Activated CD4-positive, alpha-beta memory T cell treated with anti-CD3 and anti-CD28 coated beads for 36 hours (primary cell): ENCODE data around the gene TNFRSF13B. TPM values are rescaled to one million over a fixed set of nuclear protein-coding genes. Genes with fewer than 3 reads are reported as not detected.
"Not testable (repeated sequence)": the region's sequence is repeated elsewhere in the genome, so short reads cannot be mapped to it uniquely, and the experiment has no call there.

ENCODE experiments used
- CTCF ChIA-PET: fragments of 350-600 bp; sonication (Branson Sonifier 250); formaldehyde crosslinking; loops from one replicate; lab custom pipeline; 2021; ENCODE audit warnings: antibody characterized with exemption, inconsistent platforms; lab: Charles Lee
- POLR2A ChIA-PET: fragments of 350-600 bp; sonication (Branson Sonifier 250); formaldehyde crosslinking; loops from one replicate; lab custom pipeline; 2021; ENCODE audit warnings: antibody characterized with exemption; lab: Charles Lee
- DNase-seq: peaks from one replicate; pipeline ENCODE4 v3.0.0-alpha.2; 2020
- H3K27ac Mint-ChIP-seq: one replicate; pipeline ENCODE4 v1.8.0; 2021; ENCODE audit warnings: mixed read lengths
- H3K27me3 Mint-ChIP-seq: one replicate; pipeline ENCODE4 v1.8.0; 2021; ENCODE audit warnings: mixed read lengths
- H3K36me3 Mint-ChIP-seq: one replicate; pipeline ENCODE4 v1.8.0; 2021; ENCODE audit warnings: mixed read lengths
- H3K4me1 Mint-ChIP-seq: one replicate; pipeline ENCODE4 v1.8.0; 2021; ENCODE audit warnings: low read depth, mixed read lengths
- H3K4me3 Mint-ChIP-seq: one replicate; pipeline ENCODE4 v1.8.0; 2021; ENCODE audit warnings: mild to moderate bottlenecking, mixed read lengths
- H3K9me3 Mint-ChIP-seq: one replicate; pipeline ENCODE4 v1.8.0; 2021; ENCODE audit warnings: mixed read lengths
- intact Hi-C: fragments of 100-400 bp; cut with micrococcal nuclease; formaldehyde crosslinking; loops from one replicate; pipeline ENCODE4 v1.15.1; 2023
- total RNA-seq, 2 experiments: library from RNA; stranded (reverse); gene quantifications; one replicate each; pipeline ENCODE4 v1.2.3, GENCODE V29; 2021

The TNFRSF13B gene
- total RNA-seq, 2 experiments from 2014 or later = not detected

- no peaks in the 10 kb centered on the region for H3K9me3 Mint-ChIP-seq
- no peaks in the 10 kb centered on the region for H3K36me3 Mint-ChIP-seq
- intact Hi-C loops = no loop called here
- no peaks in the 10 kb centered on the region for H3K27me3 Mint-ChIP-seq
- H3K27ac Mint-ChIP-seq = no peak overlapping the region
- H3K4me1 Mint-ChIP-seq = peaks cover 12% of the 10 kb centered on the region
- no peak for DNase-seq
- POLR2A ChIA-PET = no interaction called here
- H3K4me3 Mint-ChIP-seq = no peak overlapping the region
- CTCF ChIA-PET = interaction anchor here (1.0 to 3.9 kb wide), 2 partner anchors 15 to 17 kb away, joined by 4 to 15 read pairs; no protein-coding TSS in a partner anchor
These were observed 5.0 kb upstream of the TNFRSF13B start for GRCh38 chr17:16976725-16977550.

DNA sequence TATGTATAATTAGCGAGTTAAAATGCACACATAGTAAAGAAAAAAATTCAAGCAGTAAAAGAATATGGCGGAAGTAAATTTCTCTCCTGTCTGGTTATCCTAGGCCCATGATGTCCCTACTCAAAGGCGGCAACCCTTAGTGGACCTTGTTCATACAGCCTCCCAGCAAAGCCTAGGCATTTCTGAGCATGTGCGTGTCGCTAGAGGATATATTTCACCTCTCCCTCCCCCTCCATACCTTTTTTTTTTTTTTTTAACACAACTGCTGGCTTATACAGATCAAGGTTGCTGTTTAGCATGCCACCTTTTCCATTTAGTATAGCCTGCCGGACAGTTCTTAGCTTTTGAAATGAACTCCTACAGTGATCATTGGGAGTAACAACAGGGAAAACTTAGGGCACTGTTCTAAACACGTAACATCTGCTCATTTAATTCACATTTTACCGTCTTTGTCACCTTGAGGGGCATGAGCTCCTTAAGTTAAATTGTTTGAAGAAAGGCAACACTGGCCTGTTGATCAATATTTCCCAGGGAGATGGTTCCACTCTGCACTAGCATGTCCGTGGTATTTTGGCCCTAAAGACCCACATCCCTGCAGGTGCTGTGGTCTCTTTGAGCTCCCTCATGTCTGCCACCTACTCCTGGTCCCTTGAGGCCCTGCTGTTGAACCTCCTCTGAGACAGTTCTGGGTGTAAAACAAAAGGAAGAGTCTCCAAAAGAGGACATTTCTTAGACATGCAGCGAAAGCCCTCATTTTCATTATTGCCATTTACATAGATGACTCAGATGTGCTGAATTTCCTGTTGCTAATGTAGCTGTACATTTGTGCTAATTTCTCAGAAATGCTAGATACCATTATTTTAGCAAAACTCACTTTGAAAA lies 4.1 kb upstream of the TNFRSF13B start:
- no peaks in the 10 kb centered on the region for H3K27me3 Mint-ChIP-seq
- ChIA-PET POLR2A (interaction anchor here (0.5 kb wide), 1 partner anchor 298 kb away, joined by 3 read pairs; no protein-coding TSS in a partner anchor), CTCF (interaction anchor here (1.0 to 3.9 kb wide), 2 partner anchors 16 to 18 kb away, joined by 4 to 15 read pairs; no protein-coding TSS in a partner anchor)
- no peaks in the 10 kb centered on the region for H3K36me3 Mint-ChIP-seq
- intact Hi-C loops = no loop called here
- peaks cover 12% of the 10 kb centered on the region for H3K4me1 Mint-ChIP-seq
- H3K27ac Mint-ChIP-seq = no peak overlapping the region
- no peaks in the 10 kb centered on the region for H3K9me3 Mint-ChIP-seq
- DNase-seq = no peak
- H3K4me3 Mint-ChIP-seq = no peak overlapping the region

DNA sequence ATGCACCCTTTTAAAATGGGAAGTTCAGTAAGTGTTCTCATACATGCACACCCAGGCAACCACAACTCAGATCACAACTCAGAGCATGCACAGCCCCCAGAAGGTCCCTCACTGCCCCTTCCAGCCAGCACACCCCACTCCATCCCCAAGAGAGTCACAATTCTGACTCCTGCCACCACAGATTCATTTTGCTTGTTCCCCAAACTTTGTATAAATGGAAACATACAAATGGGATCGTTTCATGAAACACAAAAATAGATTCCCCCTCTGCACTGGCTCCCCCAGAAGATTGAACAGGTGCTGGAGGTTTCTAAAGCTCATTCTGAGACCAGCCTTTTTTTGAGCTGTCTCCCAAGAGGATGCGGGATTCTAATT lies 3.3 kb upstream of the TNFRSF13B start:
- no peaks in the 10 kb centered on the region for H3K27me3 Mint-ChIP-seq
- ChIA-PET POLR2A (interaction anchor here (0.5 kb wide), 1 partner anchor 299 kb away, joined by 3 read pairs; no protein-coding TSS in a partner anchor), CTCF (interaction anchor here (3.9 kb wide), 1 partner anchor 16 kb away, joined by 15 read pairs; no protein-coding TSS in a partner anchor)
- DNase-seq = no peak
- peaks cover 12% of the 10 kb centered on the region for H3K4me1 Mint-ChIP-seq
- H3K27ac Mint-ChIP-seq = no peak overlapping the region
- no peaks in the 10 kb centered on the region for H3K36me3 Mint-ChIP-seq
- H3K4me3 Mint-ChIP-seq = no peak overlapping the region
- intact Hi-C loops = no loop called here
- H3K9me3 Mint-ChIP-seq = no peaks in the 10 kb centered on the region

- Mint-ChIP-seq H3K36me3 (no peaks in the 10 kb centered on the region), H3K27me3 (no peaks in the 10 kb centered on the region), H3K4me3 (no peak overlapping the region), H3K4me1 (peaks cover 12% of the 10 kb centered on the region), H3K27ac (no peak overlapping the region), H3K9me3 (no peaks in the 10 kb centered on the region)
- ChIA-PET POLR2A (no interaction called here), CTCF (interaction anchor here (0.7 to 3.9 kb wide), 2 partner anchors 17 kb away, joined by 3 to 15 read pairs; no protein-coding TSS in a partner anchor)
- intact Hi-C loops = no loop called here
- DNase-seq = no peak
These were observed 2.8 kb upstream of the TNFRSF13B start for GRCh38 chr17:16974569-16975276.

GRCh38 chr17:16973760-16974540 lies 2.0 kb upstream of the TNFRSF13B start:
- Mint-ChIP-seq H3K27me3 (no peaks in the 10 kb centered on the region), H3K9me3 (no peaks in the 10 kb centered on the region), H3K36me3 (no peaks in the 10 kb centered on the region), H3K4me3 (no peak overlapping the region), H3K4me1 (peaks cover 12% of the 10 kb centered on the region), H3K27ac (no peak overlapping the region)
- intact Hi-C loops = no loop called here
- ChIA-PET CTCF (interaction anchor here (0.7 kb wide), 1 partner anchor 18 kb away, joined by 3 read pairs; no protein-coding TSS in a partner anchor), POLR2A (no interaction called here)
- DNase-seq = no peak

GRCh38 chr17:16973043-16973442 lies 1.1 kb upstream of the TNFRSF13B start:
- H3K36me3 Mint-ChIP-seq, H3K27me3 Mint-ChIP-seq, H3K27ac Mint-ChIP-seq, POLR2A ChIA-PET, intact Hi-C loops, CTCF ChIA-PET, H3K9me3 Mint-ChIP-seq, H3K4me3 Mint-ChIP-seq, DNase-seq: not testable (repeated sequence)
- H3K4me1 Mint-ChIP-seq = peaks cover 12% of the 10 kb centered on the region

- intact Hi-C loops = no loop called here
- CTCF ChIA-PET = no interaction called here
- no peaks in the 10 kb centered on the region for H3K36me3 Mint-ChIP-seq
- no peaks in the 10 kb centered on the region for H3K9me3 Mint-ChIP-seq
- no peak overlapping the region for H3K4me3 Mint-ChIP-seq
- H3K27ac Mint-ChIP-seq = no peak overlapping the region
- H3K27me3 Mint-ChIP-seq = no peaks in the 10 kb centered on the region
- POLR2A ChIA-PET = no interaction called here
- peaks cover 12% of the 10 kb centered on the region for H3K4me1 Mint-ChIP-seq
- DNase-seq = no peak
These were observed 428 bp upstream of the TNFRSF13B start for GRCh38 chr17:16972346-16972745.

- ChIA-PET POLR2A (no interaction called here), CTCF (no interaction called here)
- intact Hi-C loops = no loop called here
- Mint-ChIP-seq H3K27me3 (peaks cover 1% of the 10 kb centered on the region), H3K36me3 (no peaks in the 10 kb centered on the region), H3K27ac (no peak overlapping the region), H3K9me3 (no peaks in the 10 kb centered on the region), H3K4me3 (no peak overlapping the region), H3K4me1 (no peaks in the 10 kb centered on the region)
- DNase-seq = no peak
These were observed 1.7 kb downstream of the TNFRSF13B start for GRCh38 chr17:16969931-16970906.

- H3K9me3 Mint-ChIP-seq = no peaks in the 10 kb centered on the region
- no peak for DNase-seq
- H3K4me1 Mint-ChIP-seq = no peaks in the 10 kb centered on the region
- H3K27me3 Mint-ChIP-seq = peaks cover 3% of the 10 kb centered on the region
- ChIA-PET POLR2A (no interaction called here), CTCF (no interaction called here)
- no peak overlapping the region for H3K4me3 Mint-ChIP-seq
- H3K27ac Mint-ChIP-seq = no peak overlapping the region
- intact Hi-C loops = no loop called here
- no peaks in the 10 kb centered on the region for H3K36me3 Mint-ChIP-seq
These were observed 3.1 kb downstream of the TNFRSF13B start for GRCh38 chr17:16968786-16969185.

DNA sequence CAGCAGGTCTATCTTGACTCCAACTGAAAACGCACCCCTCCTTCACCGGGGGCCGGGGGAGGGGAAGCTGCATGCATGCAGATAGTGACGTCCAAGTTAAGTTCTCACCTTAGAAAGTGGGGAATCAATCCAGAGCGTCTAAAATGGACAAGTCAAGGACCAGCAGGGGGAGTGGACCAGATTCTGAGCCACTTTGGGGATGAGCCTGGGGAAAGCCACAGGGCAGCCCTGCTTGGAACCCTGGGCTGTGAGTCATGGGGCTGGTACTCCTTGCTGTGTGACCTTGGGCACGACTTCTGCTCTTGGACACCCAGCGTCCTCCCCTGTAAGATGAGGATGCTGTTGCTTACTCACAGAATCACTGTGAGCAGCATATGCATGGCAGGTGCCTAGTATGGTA lies 9.1 kb downstream of the TNFRSF13B start:
- peaks cover 7% of the 10 kb centered on the region for H3K9me3 Mint-ChIP-seq
- POLR2A ChIA-PET = no interaction called here
- no peaks in the 10 kb centered on the region for H3K36me3 Mint-ChIP-seq
- no peak overlapping the region for H3K27ac Mint-ChIP-seq
- no peak for DNase-seq
- intact Hi-C loops = no loop called here
- H3K27me3 Mint-ChIP-seq = peaks cover 4% of the 10 kb centered on the region
- no peaks in the 10 kb centered on the region for H3K4me1 Mint-ChIP-seq
- H3K4me3 Mint-ChIP-seq = no peak overlapping the region
- CTCF ChIA-PET = no interaction called here
